ENCODE measurements around the gene PITPNB. TPM values are rescaled to one million over a fixed set of nuclear protein-coding genes. Genes with fewer than 3 reads are reported as not detected.
A peak's percentile ranks its signal among the peaks of the same experiment; 100 is the strongest.

PITPNB gene
- total RNA-seq, 1 donor from 2014 or later = 78.7 TPM

DNA sequence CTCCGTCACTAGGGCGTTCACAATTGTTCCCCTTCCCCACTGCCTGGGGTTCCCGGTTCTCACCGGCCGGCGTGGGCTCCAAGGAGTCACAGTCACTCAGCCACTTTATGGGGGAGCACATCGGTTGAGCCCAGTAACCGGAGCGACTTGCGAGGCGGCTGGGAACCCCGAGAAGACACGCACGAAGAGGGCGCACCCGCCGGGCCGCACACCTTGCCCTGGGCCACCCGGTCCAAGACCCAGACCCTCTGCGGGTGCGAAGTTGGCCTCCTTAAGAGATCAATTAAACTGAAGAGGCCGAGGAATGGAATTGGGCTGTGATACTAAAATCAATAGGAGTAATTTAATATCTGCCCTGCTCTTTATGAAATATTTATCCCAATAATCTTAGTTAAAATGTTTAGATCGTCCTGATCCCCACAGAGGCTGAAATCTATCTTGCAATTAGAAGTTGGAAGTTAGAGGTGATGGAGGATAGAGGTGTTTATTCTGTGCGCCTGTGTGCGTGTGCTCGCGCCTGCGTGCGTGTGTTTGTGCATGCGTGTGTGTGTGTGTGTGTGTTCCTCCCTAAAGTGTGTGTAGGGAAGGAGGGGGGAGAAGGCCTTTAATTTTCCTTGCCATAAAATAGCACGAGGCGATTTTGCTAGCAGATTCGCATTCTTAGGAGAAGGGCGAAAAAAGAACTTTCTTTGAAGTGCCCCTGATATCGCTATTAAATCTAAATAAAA is 116.5 kb downstream of the PITPNB start:
- Mint-ChIP-seq H3K4me3 (ENCODE audit: unreplicated experiment) (peak overlapping the region; percentile 81), H3K36me3 (ENCODE audit: low read depth) (peaks cover 4% of the 10 kb centered on the region), H3K9me3 (ENCODE audit: low read depth) (no peaks in the 10 kb centered on the region), H3K4me1 (ENCODE audit: low read depth) (peaks cover 35% of the 10 kb centered on the region), H3K27me3 (ENCODE audit: low read depth) (no peaks in the 10 kb centered on the region), H3K27ac (ENCODE audit: unreplicated experiment) (peak overlapping the region; percentile 81)
- TF ChIP-seq, protein P1, sequence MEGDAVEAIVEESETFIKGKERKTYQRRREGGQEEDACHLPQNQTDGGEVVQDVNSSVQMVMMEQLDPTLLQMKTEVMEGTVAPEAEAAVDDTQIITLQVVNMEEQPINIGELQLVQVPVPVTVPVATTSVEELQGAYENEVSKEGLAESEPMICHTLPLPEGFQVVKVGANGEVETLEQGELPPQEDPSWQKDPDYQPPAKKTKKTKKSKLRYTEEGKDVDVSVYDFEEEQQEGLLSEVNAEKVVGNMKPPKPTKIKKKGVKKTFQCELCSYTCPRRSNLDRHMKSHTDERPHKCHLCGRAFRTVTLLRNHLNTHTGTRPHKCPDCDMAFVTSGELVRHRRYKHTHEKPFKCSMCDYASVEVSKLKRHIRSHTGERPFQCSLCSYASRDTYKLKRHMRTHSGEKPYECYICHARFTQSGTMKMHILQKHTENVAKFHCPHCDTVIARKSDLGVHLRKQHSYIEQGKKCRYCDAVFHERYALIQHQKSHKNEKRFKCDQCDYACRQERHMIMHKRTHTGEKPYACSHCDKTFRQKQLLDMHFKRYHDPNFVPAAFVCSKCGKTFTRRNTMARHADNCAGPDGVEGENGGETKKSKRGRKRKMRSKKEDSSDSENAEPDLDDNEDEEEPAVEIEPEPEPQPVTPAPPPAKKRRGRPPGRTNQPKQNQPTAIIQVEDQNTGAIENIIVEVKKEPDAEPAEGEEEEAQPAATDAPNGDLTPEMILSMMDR (IDR thresholded peaks at IDR 0.05) = no peak
- no peak for DNase-seq (ENCODE audit: low spot score)

Small RNA genes within 50 kb of the gene (microRNA-seq; reads per million reads assigned to microRNA genes)
- gene MIR3199-1 (ENCODE audit: borderline number of aligned reads) (not detected), gene MIR3199-2 (ENCODE audit: borderline number of aligned reads) (not detected)

Other genes with a start within 250 kb of the PITPNB start
- gene MN1, start 117.5 kb downstream of the PITPNB start, total RNA-seq = 119 to 156 TPM (median 121 TPM) in 3 replicates

Measured in chondrocyte (in vitro differentiated cells).